Small intestine (tissue), 7 donors: Measurements from ENCODE around the gene AFDN. TPM values are rescaled to one million over a fixed set of nuclear protein-coding genes. Genes with fewer than 3 reads are reported as not detected.

Experiments used
- DNase-seq, 2 donors: peaks; one replicate each; pipeline versions ENCODE4 v3.0.0 to v3.0.0-alpha.2; 2013
- FAIRE-seq: peaks from 2 replicates; lab custom pipeline; 2012; peaks lifted over from hg19 to GRCh38; lab: Jason Lieb, UNC
- H3K27ac ChIP-seq, 3 donors: one replicate each; pipeline ENCODE4 v1.5.1; 2013; ENCODE audit warnings: low read length in 2 of 3, mild to moderate bottlenecking in 2 of 3, control low read depth in 1 of 3, inconsistent platforms in 1 of 3, low read depth in 1 of 3, moderate library complexity in 1 of 3
- H3K27me3 ChIP-seq, 3 donors: one replicate each; pipeline ENCODE4 v1.6.1; 2013; ENCODE audit warnings: low read length in 3 of 3, inconsistent platforms in 1 of 3; ENCODE audit not compliant: control insufficient read depth in 3 of 3, insufficient read depth in 3 of 3
- H3K36me3 ChIP-seq, 3 donors: one replicate each; pipeline ENCODE4 v1.6.1; 2013; ENCODE audit warnings: low read length in 3 of 3, inconsistent platforms in 1 of 3, low read depth in 1 of 3, mild to moderate bottlenecking in 1 of 3, moderate library complexity in 1 of 3; ENCODE audit not compliant: control insufficient read depth in 3 of 3, insufficient read depth in 2 of 3
- H3K4me1 ChIP-seq, 3 donors: one replicate each; pipeline ENCODE4 v1.6.1; 2013; ENCODE audit warnings: low read length in 2 of 3, inconsistent platforms in 1 of 3, low read depth in 1 of 3, mild to moderate bottlenecking in 1 of 3, moderate library complexity in 1 of 3; ENCODE audit not compliant: control insufficient read depth in 3 of 3, insufficient read depth in 2 of 3
- H3K4me3 ChIP-seq, 3 donors: one replicate each; pipeline ENCODE4 v1.5.1; 2013; ENCODE audit warnings: low read length in 3 of 3, control low read depth in 1 of 3, inconsistent platforms in 1 of 3, low read depth in 1 of 3, mild to moderate bottlenecking in 1 of 3, moderate library complexity in 1 of 3
- H3K9me3 ChIP-seq, 2 donors: one replicate each; pipeline ENCODE4 v1.6.1; 2013; ENCODE audit warnings: low read depth in 1 of 2, low read length in 1 of 2; ENCODE audit not compliant: control insufficient read depth in 2 of 2, insufficient read depth in 1 of 2
- WGBS, 3 donors: extraction: QIAGEN DNeasy Blood & Tissue Kit; methylation state at CpG; one replicate each; pipeline ENCODE4 v1.1.7; 2013; 5-methylcytosine and 5-hydroxymethylcytosine counted together
- polyA plus RNA-seq, 4 donors: library from polyadenylated mRNA; stranded (reverse) in 3 of 4; unstranded in 1 of 4; fragments of 200-250 nt in 3 of 4; fragments of 120-200 nt in 1 of 4; gene quantifications; one replicate each; pipeline versions ENCODE4 v1.2.1 to v1.2.3, GENCODE V29; 2013
- donor health status: healthy with polysubstance abuse.
- donor health status: control.
- donor health status: control.
- donor health status: Bipolar disorder and iron deficiency.
- donor health status: healthy.

AFDN gene
- polyA plus RNA-seq, 4 donors: 46.0 to 202 (median 67.9) TPM

GRCh38 chr6:167894965-167895364 lies 68.3 kb downstream of the AFDN start:
- Histone ChIP-seq H3K4me1 (no peaks in the 10 kb centered on the region), H3K27me3 (no peaks in the 10 kb centered on the region), H3K27ac (no peak overlapping the region), H3K36me3 (peaks cover 3 to 25% (median 14%) of the 10 kb centered on the region in 3 donors), H3K9me3 (no peaks in the 10 kb centered on the region), H3K4me3 (no peak overlapping the region)
- FAIRE-seq (no peak), DNase-seq (no peak)
- 70 to 88% (median 84%) methylated on average over 3 of the region's 3 CpGs for WGBS, 3 donors

GRCh38 chr6:167896648-167897047 lies 69.9 kb downstream of the AFDN start:
- no peaks in the 10 kb centered on the region for H3K9me3 ChIP-seq
- H3K4me3 ChIP-seq: no peak overlapping the region
- H3K27me3 ChIP-seq: no peaks in the 10 kb centered on the region
- 85 to 89% (median 87%) methylated on average over 4 of the region's 4 CpGs for WGBS, 3 donors
- FAIRE-seq (no peak), DNase-seq (no peak)
- no peak overlapping the region for H3K27ac ChIP-seq
- H3K4me1 ChIP-seq: peaks cover 0 to 2% (median 0%) of the 10 kb centered on the region in 3 donors
- H3K36me3 ChIP-seq: peaks cover 3 to 23% (median 14%) of the 10 kb centered on the region in 3 donors

- FAIRE-seq (peak; percentile 96), DNase-seq (peak; percentile 40 to 42)
- Histone ChIP-seq H3K9me3 (no peaks in the 10 kb centered on the region), H3K36me3 (peaks cover 2 to 23% (median 14%) of the 10 kb centered on the region in 3 donors), H3K27me3 (no peaks in the 10 kb centered on the region), H3K4me3 (no peak overlapping the region), H3K27ac (no peak overlapping the region), H3K4me1 (peaks cover 0 to 2% (median 2%) of the 10 kb centered on the region in 3 donors)
- 83 to 91% (median 88%) methylated on average over 3 of the region's 3 CpGs for WGBS, 3 donors
These were observed 72.1 kb downstream of the AFDN start for GRCh38 chr6:167898673-167899311.

GRCh38 chr6:167904791-167905190 lies 78.1 kb downstream of the AFDN start:
- DNase-seq (no peak), FAIRE-seq (no peak)
- Histone ChIP-seq H3K4me3 (no peak overlapping the region), H3K27ac (no peak overlapping the region), H3K9me3 (no peaks in the 10 kb centered on the region), H3K36me3 (peaks cover 4 to 31% (median 9%) of the 10 kb centered on the region in 3 donors), H3K27me3 (no peaks in the 10 kb centered on the region), H3K4me1 (peaks cover 0 to 6% (median 2%) of the 10 kb centered on the region in 3 donors)
- 78 to 83% (median 83%) methylated on average over 5 of the region's 5 CpGs for WGBS, 3 donors

GRCh38 chr6:167906899-167907298 lies 80.2 kb downstream of the AFDN start:
- Histone ChIP-seq H3K36me3 (peaks cover 4 to 34% (median 11%) of the 10 kb centered on the region in 3 donors), H3K27me3 (no peaks in the 10 kb centered on the region), H3K4me1 (peaks cover 0 to 6% (median 0%) of the 10 kb centered on the region in 3 donors), H3K9me3 (no peaks in the 10 kb centered on the region), H3K27ac (peak overlapping the region in 2 of 3 donors; percentile 16 to 71), H3K4me3 (no peak overlapping the region)
- WGBS, 3 donors: 49 to 53% (median 52%) methylated on average over 10 of the region's 10 CpGs
- no peak for FAIRE-seq
- DNase-seq: peak; percentile 28 to 92

GRCh38 chr6:167907837-167908681 lies 81.3 kb downstream of the AFDN start:
- FAIRE-seq (peak; percentile 86), DNase-seq (peak; percentile 46 to 60)
- 51 to 83% (median 60%) methylated on average over 7 of the region's 7 CpGs for WGBS, 3 donors
- Histone ChIP-seq H3K27me3 (no peaks in the 10 kb centered on the region), H3K27ac (peak overlapping the region in 1 of 3 donors; percentile 4), H3K36me3 (peaks cover 4 to 33% (median 7%) of the 10 kb centered on the region in 3 donors), H3K4me1 (peaks cover 0 to 6% (median 0%) of the 10 kb centered on the region in 3 donors), H3K9me3 (no peaks in the 10 kb centered on the region), H3K4me3 (no peak overlapping the region)

GRCh38 chr6:167910007-167910406 lies 83.3 kb downstream of the AFDN start:
- Histone ChIP-seq H3K27me3 (no peaks in the 10 kb centered on the region), H3K4me3 (no peak overlapping the region), H3K4me1 (no peaks in the 10 kb centered on the region), H3K36me3 (peaks cover 0 to 24% (median 5%) of the 10 kb centered on the region in 3 donors), H3K27ac (no peak overlapping the region), H3K9me3 (no peaks in the 10 kb centered on the region)
- no peak for FAIRE-seq
- DNase-seq: no peak

GRCh38 chr6:167910652-167911051 lies 83.9 kb downstream of the AFDN start:
- H3K4me3 ChIP-seq: peak overlapping the region in 1 of 3 donors; percentile 5
- DNase-seq (no peak), FAIRE-seq (no peak)
- H3K36me3 ChIP-seq: peaks cover 0 to 27% (median 8%) of the 10 kb centered on the region in 3 donors
- no peak overlapping the region for H3K27ac ChIP-seq
- H3K27me3 ChIP-seq: no peaks in the 10 kb centered on the region
- H3K9me3 ChIP-seq: no peaks in the 10 kb centered on the region
- 82 to 89% (median 87%) methylated on average over 7 of the region's 7 CpGs for WGBS, 3 donors
- no peaks in the 10 kb centered on the region for H3K4me1 ChIP-seq
